GM10847 (cell line): Measurements from ENCODE around the gene CNOT8.
A peak's percentile ranks its signal among the peaks of the same experiment; 100 is the strongest.

Source experiments
- POLR2A ChIP-seq: IDR thresholded peaks from 2 replicates; pipeline ENCODE4 v1.6.1; 2011; ENCODE audit not compliant: insufficient read length; ENCODE audit errors: extremely low read depth

The CNOT8 gene

DNA sequence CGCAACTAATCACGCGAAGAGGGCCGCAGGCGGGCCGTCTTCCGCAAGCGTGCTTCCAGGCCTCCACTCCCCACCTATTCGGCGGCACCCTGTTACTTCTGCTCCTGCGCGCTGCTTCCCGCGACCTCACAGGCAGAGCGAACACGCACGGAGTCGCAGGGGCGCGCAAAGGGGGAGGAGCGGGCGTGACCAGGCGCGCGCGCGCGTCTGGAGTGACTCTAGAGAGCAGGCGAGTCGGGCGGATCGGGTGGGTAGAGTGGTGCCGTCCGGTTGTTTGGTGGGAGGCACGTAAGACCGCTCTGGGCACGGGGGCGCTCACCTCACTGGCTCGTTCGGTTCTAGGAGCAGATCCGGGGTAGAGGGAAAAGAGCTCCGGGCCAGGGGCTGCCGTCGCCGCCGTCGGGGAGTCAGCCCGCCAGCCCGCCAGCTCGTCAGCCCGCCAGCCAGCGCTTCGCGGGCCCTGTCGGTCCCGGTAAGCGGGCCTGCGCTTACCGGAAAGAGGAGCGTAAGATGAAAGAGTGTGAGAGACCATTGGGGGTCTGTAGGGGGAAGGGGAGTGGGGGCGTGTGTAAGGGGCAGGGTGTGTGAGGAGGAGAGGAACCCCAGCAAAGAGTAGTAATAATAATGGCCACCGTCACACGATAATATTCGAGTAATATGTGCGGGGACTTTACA is at the start of gene CNOT8:
Gene CNOT8, plus strand, starts transcription at position 331 of the 675 bp plus-strand sequence. CDS start 4,652 bp downstream, outside the sequence.
- peak; percentile 70 for TF ChIP-seq POLR2A

DNA sequence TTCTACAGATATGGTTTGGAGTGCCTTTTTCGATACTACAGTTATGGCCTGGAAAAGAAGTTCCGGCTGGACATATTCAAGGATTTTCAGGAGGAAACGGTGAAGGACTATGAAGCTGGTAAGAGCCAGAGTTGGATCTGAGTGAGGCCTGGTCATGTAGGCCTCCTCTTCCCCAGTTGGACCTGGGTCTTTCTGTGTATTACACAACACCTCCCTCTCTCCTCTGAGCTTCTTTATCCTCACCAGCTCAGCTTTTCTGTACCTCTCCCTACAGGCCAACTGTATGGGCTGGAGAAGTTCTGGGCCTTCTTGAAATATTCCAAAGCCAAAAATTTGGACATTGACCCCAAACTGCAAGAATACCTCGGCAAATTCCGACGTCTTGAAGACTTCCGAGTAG is 47.2 kb upstream of the CNOT8 start:
- TF ChIP-seq POLR2A = no peak

DNA sequence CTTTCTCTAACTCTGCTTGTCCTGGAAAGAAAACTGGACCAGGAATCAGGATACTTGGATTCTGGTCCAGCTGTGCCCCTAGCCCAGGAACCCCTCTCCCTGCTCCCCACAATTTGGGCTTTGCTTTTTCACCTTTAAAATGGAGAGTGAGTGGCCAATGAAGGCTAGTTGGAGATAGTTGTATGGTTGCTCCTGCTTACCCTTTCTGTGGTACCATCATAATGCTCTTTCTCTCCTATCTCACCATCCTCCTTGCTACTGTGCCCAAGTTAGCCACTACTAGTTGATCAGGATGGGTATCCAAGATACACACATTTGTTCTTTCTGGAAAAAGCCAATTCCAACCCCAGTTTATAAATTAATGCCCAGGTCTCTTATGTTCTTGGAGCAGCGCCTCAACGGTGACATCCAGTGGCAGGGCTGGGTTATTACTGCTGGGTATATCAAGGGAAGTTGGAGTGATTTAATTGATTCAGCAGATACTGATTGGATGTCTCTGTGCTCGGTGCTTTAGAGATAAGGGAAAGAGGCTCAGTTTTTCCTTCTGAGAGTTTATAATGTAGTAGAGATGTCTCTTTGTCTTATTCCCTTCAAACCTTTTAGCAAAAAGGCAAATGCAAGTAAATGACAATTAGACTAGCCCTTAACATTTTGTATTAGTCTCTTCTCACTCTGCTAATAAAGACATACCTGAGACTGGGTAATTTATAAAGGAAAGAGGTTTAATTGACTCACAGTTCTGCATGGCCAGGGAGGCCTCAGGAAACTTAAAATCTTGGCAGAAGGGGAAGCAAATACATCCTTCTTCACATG is 46.6 kb upstream of the CNOT8 start:
- no peak for TF ChIP-seq POLR2A

DNA sequence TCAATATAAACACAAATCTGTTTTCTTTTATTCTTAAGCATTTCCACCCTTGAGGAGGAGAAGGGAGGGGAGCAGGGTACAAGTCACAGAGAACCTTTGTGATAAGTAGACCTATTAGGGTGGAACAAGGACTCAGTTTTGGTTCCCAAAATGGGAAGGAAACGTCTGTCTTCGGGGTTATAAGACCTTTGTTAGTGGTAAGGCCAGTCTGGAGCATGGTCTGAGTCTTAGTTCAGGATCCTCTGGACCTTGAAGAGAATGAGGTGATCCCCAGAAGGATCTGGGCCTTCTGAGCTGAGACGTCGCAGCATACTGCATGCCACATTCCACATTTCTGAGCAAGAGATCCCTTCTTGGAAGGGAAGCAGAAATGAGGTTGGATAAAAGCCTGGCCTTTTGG is 45.3 kb upstream of the CNOT8 start:
- no peak for TF ChIP-seq POLR2A

DNA sequence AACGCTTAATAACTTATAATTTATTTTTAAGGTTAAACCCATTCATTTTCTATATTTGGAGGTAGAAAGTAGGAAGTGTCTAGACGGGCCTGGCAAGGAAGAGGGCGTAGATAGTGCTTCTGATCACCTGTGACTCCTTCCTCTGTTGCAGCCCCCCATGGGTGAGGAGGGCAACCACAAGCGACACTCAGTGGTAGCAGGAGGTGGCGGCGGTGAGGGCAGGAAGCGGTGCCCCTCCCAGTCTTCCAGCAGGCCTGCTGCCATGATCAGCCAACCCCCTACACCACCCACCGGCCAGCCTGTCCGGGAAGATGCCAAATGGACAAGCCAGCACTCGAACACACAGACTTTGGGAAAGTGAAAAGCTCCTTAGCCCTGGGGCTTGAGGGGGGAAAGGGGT is 44.7 kb upstream of the CNOT8 start:
- TF ChIP-seq POLR2A = no peak

DNA sequence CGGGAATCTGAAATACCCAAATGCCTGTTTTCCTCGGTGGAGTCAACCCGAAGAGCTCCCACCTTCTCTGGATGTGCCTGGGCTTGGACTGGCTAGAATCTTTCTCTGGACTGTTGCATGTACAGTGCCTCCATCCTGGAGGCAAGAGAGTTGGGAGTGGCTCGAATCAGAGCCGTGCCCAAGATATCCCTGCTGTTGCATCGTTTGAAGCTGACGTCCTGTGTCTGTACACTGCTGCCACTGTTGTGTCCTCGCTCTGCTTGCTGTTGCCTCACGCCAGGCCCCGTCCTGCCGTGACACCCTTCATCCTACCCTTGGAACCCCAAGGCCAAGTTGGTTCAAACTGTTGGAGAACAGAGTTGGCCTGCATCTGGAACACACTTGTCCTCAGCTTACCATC is 43.4 kb upstream of the CNOT8 start:
- TF ChIP-seq POLR2A = no peak

DNA sequence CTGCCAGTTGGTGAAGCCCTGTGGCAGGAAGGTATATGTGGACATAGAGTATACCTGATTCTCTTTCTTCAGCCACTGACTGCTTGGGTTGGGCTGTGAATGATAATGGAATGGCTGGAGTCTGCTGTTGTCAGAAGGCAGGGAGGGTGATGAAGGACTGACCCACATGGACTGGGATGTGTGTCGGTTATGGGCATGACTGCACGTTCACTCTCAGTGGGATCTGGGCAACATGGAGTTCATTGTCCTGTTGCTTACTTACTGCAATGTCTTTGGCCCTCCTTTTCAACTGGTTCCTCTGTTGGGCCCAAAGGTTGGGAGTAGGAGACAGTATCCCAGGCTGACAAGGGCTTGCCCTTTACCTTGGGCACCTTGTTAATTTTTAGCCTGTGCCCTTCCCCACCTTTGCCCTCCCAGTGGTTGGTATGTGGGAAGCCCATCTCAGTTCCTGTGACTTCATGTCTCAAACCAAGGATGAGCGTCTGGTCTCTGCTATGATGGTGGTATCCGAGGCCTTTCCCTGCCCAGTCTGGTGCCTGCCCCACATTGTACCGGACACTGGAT is 42.7 kb upstream of the CNOT8 start:
- no peak for TF ChIP-seq POLR2A

DNA sequence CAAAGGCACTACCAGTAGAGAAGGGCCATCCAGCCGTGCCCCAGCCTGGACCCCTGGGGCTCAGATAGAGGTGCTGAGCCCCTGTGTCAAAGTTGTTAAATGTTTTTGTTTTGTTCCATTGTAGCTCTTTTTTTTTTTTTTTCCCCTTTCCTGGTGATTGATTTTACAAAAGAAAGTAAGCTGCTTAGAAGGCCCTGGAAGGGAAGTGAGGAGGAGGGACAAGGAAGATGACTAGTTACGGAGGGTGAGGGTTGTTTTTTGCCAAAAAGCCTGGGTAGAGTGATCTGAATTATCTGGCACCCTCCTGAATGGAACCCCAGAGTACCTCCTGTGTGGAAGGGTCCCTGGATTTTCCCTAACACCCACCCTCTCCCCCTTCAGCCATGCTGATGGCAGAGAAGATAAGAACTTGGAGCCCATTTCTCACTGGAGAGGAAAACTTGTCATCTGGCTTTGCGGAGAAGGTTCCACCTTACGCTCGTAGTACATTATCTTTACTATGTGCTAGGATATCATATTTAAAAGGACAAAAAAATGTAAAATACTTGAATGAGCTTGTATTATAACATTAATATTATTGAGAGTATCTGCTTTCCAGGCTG is 41.4 kb upstream of the CNOT8 start:
- TF ChIP-seq POLR2A = no peak

DNA sequence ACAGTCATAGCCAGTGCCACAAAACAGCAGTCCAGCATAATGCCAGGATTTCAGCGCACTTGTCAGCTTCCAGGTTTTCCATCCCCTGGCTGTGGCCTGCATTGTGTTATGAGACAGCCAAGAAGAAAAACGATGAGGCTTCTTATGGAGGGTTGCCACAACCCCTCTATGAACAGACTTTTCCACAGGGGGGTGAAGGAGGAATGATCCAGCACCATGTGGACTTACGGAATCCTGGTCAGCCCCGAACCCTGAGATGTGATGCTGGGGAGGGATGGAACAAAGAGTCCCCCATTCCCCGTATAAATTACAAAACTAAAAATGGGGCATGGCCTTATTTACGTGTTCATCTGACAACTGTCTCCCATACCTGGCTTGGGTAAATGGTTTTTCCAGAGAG is 40.6 kb upstream of the CNOT8 start:
- TF ChIP-seq POLR2A = no peak

DNA sequence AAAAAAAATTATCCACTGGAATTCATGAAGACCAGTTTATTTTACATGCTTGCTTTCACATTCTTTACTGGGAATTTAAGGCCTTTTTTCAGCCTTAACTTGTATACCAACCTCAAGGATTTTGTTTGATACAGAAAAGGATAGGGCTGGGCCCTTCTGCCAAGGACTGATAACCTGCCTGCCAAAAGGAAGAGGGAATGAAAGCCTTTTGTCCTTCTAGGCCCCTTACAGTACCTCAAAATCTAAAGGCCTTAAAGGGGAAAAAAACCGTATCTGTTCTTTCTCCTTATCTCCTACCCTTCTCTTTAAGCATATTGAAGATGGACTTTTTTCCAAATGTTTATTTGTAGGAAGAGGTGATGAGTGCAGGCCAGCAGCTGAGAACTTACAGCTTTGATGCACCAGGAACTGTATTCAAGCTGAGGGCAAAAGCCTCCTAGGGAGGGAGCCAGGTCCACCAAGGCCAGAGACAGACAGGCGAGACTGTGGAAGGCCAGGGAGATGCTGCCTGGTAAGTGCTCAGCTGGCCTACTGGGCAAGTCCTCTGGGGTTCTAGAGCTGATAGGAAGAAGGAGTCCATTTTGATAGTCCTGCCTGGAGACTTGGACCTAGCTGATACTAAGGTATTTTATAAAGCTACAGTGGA is 39.8 kb upstream of the CNOT8 start:
- no peak for TF ChIP-seq POLR2A

DNA sequence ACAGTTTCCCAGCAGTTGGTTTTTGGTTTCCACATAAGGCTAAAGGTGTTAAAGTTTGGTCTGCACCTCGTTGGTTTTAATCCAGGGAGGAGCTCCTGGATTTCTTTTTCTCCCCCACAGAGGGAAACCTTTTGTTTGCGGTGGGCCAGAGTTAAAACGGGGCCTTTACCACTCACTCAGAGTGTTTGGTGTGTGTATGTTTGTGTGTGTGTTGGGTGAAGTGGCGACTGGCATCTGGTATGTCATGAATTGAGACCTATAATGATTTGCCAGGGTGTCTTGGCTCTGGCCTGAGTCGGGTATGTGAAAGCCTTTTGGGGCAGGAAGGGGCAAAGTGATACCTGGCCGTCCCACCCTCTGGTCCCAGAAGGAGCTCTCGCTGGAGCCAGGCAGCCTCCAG is 38.9 kb upstream of the CNOT8 start:
- no peak for TF ChIP-seq POLR2A

DNA sequence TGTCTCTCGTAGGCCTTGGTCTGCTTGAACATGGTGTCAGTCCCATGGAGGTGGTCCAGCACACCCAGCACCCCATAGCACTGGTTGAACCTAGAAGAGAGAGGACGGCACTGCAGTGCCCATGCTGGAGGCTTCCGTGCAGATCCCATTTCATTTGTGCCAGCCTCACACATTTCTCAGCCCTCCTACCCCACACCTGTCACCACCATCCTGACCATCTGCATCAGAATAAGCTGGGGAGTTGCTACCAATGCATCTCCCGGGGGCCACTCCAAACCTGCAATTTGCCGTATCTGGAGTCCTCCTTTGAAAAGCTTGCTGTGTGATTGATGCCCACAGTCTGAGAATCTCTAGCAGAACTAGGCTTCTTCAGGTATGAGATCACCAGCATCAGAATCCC is 38.0 kb upstream of the CNOT8 start:
- no peak for TF ChIP-seq POLR2A

DNA sequence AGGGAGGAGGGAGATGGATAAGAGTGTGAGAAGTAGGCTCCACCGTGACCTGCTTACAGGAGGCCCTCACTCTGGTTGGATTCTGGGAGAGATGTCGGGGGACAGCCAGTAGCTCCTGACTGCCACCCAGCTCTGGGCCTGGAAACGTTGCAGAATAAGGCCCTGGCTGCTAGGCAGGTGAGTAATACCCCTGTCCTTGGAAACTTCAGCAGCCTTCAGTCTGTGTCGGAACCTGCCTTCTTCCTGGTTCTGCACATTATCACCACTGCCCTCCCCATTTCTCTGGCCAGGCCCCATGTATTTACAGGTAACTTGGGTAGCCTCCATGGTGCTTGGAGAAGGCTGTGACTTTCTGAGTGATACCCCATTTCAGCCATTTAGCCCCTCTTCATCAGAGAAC is 34.8 kb upstream of the CNOT8 start:
- no peak for TF ChIP-seq POLR2A

DNA sequence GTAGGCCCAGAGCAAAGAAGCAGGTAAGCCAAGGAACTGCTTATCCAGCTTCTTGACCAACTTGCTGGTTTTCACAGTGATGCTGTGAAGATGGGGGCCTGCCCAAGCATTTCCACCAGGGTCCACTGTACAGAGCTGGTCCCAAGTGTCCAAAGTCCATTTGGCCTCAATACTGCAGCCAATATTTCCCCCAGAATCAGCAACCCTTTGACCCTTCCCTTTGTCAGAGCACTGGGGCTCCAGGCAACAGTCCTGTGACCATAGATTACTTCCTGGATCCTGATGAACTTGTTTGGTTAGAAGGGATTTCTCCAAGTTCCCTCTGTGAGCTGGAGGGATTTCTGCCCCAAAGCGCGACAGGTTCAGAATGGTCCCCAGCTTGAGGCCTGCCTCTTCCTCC is 34.4 kb upstream of the CNOT8 start:
- no peak for TF ChIP-seq POLR2A

DNA sequence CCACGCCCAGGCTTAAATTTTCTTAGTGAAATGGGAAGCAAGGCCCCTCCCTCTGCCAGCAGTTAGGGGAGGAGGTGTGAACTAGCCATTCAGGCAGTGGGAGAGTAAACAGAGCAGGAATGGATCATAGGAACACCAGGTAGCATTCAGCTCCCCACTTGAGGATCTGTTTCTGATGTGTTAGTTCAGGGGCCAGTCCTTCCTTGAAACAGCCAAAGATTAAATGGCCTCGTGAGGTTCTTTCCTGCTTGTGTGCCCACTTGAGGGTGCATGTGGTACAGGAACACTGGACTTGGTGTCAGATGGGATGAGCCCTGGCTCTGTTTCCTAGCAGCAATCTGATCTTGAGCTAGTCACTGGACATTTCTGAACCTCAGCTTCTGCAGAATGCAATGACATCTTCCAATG is 29.2 kb upstream of the CNOT8 start:
- no peak for TF ChIP-seq POLR2A
